RWPE1 (cell line): ENCODE results near the gene CAPN9.

ENCODE experiments used
- CTCF ChIA-PET: fragments of 350-600 bp; sonication (Branson Sonifier 250); formaldehyde crosslinking; extraction: SDS; loops from one replicate; lab custom pipeline; 2021; lab: Yijun Ruan, JAX
- POLR2A ChIA-PET: fragments of 400-600 bp; formaldehyde crosslinking; extraction: SDS; loops from one replicate; lab custom pipeline; 2020; ENCODE audit warnings: antibody characterized with exemption; ENCODE audit not compliant: low non-redundant PET; lab: Yijun Ruan, JAX
- DNase-seq: peaks from one replicate; pipeline ENCODE4 v3.0.0; 2012; ENCODE audit warnings: low spot score
- H3K27ac ChIP-seq: fragments of 450-650 bp; 2 replicates; pipeline ENCODE4 v1.5.1; 2017
- TF ChIP-seq, protein P1 (sequence below): fragments of 450-650 bp; conservative IDR thresholded peaks from 2 replicates; pipeline ENCODE4 v1.5.1; 2017; ENCODE audit warnings: low read depth, mild to moderate bottlenecking

The CAPN9 gene

GRCh38 chr1:230787471-230787870, 40.3 kb downstream of the CAPN9 start:
- CTCF ChIA-PET: no interaction called here

DNA sequence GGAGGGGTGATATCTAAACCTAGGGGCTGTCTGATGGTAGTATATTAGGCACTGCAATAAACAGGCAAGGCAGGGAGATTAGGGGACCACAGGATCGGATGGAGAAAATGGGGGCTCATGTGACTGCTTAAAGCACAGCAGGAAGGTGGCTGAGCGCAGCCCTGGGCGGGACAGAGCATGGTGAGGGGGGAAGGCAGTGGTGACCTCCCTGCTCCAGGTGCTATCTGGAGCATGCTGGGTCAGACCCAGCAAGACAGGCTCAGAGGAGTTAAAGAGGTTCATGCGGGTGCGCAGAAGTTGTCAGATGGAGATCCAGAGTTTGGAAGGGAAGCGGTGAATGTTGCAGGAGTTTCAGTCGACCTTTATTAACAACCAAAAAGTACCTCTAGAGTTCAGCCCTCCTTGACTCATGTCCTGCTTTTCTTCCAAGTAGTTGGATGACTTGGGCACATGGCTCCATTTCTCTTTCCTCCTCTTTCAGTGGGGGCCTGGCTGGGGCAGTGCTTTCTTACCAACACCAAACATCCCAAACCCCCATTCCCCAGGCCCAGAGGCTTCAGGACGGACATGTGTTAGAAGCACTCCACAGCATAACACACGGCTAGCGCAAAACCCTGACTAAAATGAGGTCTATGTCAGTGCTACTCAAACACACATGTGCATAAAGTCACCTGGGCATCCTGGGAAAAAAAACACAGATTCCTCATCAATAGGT, 41.5 kb downstream of the CAPN9 start:
- H3K27ac ChIP-seq: no peak overlapping the region
- DNase-seq: no peak
- TF ChIP-seq, protein P1, sequence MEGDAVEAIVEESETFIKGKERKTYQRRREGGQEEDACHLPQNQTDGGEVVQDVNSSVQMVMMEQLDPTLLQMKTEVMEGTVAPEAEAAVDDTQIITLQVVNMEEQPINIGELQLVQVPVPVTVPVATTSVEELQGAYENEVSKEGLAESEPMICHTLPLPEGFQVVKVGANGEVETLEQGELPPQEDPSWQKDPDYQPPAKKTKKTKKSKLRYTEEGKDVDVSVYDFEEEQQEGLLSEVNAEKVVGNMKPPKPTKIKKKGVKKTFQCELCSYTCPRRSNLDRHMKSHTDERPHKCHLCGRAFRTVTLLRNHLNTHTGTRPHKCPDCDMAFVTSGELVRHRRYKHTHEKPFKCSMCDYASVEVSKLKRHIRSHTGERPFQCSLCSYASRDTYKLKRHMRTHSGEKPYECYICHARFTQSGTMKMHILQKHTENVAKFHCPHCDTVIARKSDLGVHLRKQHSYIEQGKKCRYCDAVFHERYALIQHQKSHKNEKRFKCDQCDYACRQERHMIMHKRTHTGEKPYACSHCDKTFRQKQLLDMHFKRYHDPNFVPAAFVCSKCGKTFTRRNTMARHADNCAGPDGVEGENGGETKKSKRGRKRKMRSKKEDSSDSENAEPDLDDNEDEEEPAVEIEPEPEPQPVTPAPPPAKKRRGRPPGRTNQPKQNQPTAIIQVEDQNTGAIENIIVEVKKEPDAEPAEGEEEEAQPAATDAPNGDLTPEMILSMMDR: no peak
- ChIA-PET POLR2A (no interaction called here), CTCF (no interaction called here)

More at GRCh38 chr1:230787471-230787870, 40.3 kb downstream of the CAPN9 start:
- TF ChIP-seq, protein P1: no peak
- no peak for DNase-seq
- POLR2A ChIA-PET: no interaction called here
- H3K27ac ChIP-seq: no peak overlapping the region

GRCh38 chr1:230790026-230790425, 42.8 kb downstream of the CAPN9 start:
- no peak for DNase-seq
- ChIA-PET POLR2A (no interaction called here), CTCF (interaction anchor here (0.6 kb wide), 1 partner anchor 180 kb away, joined by 3 read pairs; no protein-coding TSS in a partner anchor)
- TF ChIP-seq, protein P1: no peak
- H3K27ac ChIP-seq: no peak overlapping the region

DNA sequence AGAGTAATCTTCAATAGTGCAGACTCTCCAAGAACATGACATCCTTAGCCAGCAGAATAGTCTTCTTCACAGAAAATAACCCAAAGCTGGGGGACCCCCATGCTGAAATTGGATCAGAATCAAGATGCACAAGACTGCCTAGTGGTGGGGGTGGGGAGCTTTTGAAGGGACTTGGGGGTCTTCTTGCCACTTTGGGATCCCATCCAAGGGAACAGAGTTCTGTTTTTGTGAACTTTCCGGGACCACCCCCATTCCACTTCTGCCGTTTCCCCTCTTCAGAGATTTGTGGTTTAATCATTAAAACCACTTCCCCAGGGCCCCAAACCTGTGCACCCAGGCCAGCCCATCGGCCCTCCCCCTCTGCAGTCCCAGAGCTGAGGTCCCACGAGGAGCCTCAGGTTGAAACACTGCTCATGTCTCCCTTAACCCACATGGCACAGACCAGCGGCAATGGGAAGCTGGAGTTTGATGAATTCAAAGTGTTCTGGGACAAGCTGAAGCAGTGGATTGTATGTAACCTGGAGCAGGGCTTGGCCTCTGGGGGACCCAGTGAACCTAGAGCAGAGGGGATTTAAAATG, 44.9 kb downstream of the CAPN9 start:
- POLR2A ChIA-PET: no interaction called here
- TF ChIP-seq, protein P1: no peak
- CTCF ChIA-PET: interaction anchor here (0.7 kb wide), 1 partner anchor 415 kb away, joined by 4 read pairs; no protein-coding TSS in a partner anchor
- H3K27ac ChIP-seq: no peak overlapping the region
- DNase-seq: no peak

- ChIA-PET POLR2A (no interaction called here), CTCF (interaction anchor here (0.7 kb wide), 2 partner anchors 225 to 414 kb away, joined by 3 to 4 read pairs; no protein-coding TSS in a partner anchor)
- H3K27ac ChIP-seq: no peak overlapping the region
- DNase-seq: no peak
- TF ChIP-seq, protein P1: no peak
These were observed 45.7 kb downstream of the CAPN9 start for GRCh38 chr1:230792691-230793462.

GRCh38 chr1:230793463-230793745, 46.2 kb downstream of the CAPN9 start:
- no peak overlapping the region for H3K27ac ChIP-seq
- no peak for DNase-seq
- ChIA-PET POLR2A (no interaction called here), CTCF (interaction anchor here (0.7 kb wide), 1 partner anchor 224 kb away, joined by 3 read pairs; no protein-coding TSS in a partner anchor)
- TF ChIP-seq, protein P1: no peak
